ENCODE results near the gene KCNJ12.
"Not testable (repeated sequence)": the region's sequence is repeated elsewhere in the genome, so short reads cannot be mapped to it uniquely, and the experiment has no call there.

Gene KCNJ12

DNA sequence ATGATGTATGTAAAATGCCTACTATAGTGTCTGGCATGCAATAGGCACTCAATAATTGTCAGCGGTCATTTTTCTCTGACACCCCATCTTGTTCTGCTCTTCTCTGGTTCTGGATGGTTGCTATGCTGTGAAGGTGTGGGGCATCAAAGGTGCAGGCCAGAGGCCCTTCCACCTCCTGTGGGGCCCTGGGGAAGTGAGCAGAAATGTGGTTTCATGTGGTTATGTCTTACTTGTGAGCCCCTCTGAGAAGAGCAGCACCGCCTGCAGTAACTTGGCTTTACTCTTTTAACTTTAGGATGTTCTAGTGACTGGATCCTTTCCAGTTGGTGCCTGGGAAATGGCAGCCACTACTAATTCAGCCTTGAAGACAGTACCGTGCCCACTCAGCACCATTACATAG lies 32.1 kb downstream of the KCNJ12 start:
- not testable (repeated sequence) for DNase-seq (ENCODE audit: low read depth in 2 of 2)

GRCh38 chr17:21408766-21409300 lies 32.7 kb downstream of the KCNJ12 start:
- DNase-seq (ENCODE audit: low read depth in 2 of 2) = not testable (repeated sequence)

- DNase-seq (ENCODE audit: low read depth in 2 of 2) = not testable (repeated sequence)
Observed at GRCh38 chr17:21409388-21409787, 33.2 kb downstream of the KCNJ12 start.

DNA sequence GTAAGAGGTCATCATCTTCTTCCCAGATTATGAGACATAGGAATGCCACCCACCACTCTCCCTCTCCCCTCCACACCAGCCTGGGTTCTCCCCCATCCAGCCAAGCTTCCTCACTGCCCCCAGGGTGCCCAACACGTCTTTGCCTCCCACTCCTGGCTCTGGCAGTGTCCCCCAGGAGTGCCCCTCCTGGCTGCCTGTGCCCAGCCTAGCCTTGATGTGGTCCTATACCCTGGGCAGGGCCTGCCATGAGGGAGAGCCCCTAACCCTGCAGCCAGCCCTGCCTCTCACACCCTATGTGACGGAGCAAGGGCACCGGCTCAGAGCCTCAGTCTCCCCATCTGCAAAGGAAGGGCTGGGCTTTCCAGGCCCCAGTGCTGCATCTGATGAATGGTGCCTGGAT lies 33.8 kb downstream of the KCNJ12 start:
- DNase-seq (ENCODE audit: low read depth in 2 of 2) = not testable (repeated sequence)

DNA sequence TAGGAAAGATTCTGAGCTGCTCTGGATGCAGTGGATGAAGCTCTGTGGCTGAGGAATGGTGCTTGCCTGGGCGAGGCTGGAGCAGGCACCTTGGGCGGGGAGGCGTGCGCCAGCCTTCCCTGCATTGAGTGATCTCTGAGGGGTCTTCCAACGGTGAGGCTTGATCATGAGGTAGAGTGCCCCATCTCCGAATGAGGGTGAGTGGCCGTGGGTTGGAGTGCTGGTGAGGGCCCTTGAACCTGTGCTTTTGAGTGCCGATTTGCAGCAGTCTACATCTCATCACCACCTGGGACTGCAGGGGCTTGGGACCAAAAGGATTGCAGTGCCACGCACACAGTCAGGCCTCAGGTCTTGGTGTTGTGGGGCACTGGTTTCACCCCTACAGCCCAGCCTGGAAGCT lies 34.2 kb downstream of the KCNJ12 start:
- DNase-seq (ENCODE audit: low read depth in 2 of 2) = not testable (repeated sequence)

- not testable (repeated sequence) for DNase-seq (ENCODE audit: low read depth in 2 of 2)
Observed at GRCh38 chr17:21410906-21411678, 34.9 kb downstream of the KCNJ12 start.

- not testable (repeated sequence) for DNase-seq (ENCODE audit: low read depth in 2 of 2)
Observed at GRCh38 chr17:21411679-21412205, 35.6 kb downstream of the KCNJ12 start.

GRCh38 chr17:21412207-21412681 lies 36.1 kb downstream of the KCNJ12 start:
- DNase-seq (ENCODE audit: low read depth in 2 of 2) = not testable (repeated sequence)

GRCh38 chr17:21413570-21414279 lies 37.6 kb downstream of the KCNJ12 start:
- not testable (repeated sequence) for DNase-seq (ENCODE audit: low read depth in 2 of 2)

DNA sequence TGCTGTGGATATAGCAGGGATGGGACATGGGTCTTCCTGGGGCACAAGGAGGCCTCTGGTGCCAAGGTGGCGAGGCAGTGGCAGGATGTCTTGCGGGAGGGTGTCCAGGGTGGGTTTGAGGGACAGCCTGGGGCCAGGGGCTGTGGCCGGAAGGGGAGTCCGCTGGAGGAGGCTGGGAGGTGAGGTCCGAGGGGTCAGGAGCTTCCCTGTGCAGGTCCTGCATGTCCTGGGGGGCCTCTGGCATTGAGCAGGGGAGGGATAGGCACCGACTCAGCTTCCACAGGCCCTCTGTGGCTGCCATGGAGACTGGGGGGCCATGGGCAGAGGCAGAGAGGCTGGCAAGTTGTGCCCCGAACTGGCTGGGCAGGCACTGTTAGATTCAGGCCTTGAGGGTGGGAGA lies 38.5 kb downstream of the KCNJ12 start:
- DNase-seq (ENCODE audit: low read depth in 2 of 2) = not testable (repeated sequence)

GRCh38 chr17:21415166-21415990 lies 39.2 kb downstream of the KCNJ12 start:
- not testable (repeated sequence) for DNase-seq (ENCODE audit: low read depth in 2 of 2)

DNA sequence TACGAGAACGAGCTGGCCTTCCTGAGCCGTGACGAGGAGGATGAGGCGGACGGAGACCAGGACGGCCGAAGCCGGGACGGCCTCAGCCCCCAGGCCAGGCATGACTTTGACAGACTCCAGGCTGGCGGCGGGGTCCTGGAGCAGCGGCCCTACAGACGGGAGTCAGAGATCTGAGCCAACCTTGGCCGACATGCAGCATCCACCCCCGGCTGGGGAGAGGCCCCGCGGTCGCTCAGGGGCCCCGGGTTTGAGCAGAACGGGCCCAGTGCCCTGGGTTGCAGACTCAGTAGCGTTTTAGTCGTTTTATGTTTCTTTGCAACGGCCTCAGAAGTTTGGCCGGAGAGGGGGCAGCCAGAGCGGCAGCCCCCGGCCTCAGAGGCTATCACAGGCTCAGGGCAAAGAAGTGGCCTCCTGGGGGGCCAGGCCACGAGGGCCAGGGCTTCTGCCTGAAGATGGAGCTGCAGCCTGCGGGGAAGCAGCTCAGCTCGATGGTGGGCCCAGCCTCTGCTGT lies 40.4 kb downstream of the KCNJ12 start:
- not testable (repeated sequence) for DNase-seq (ENCODE audit: low read depth in 2 of 2)

DNA sequence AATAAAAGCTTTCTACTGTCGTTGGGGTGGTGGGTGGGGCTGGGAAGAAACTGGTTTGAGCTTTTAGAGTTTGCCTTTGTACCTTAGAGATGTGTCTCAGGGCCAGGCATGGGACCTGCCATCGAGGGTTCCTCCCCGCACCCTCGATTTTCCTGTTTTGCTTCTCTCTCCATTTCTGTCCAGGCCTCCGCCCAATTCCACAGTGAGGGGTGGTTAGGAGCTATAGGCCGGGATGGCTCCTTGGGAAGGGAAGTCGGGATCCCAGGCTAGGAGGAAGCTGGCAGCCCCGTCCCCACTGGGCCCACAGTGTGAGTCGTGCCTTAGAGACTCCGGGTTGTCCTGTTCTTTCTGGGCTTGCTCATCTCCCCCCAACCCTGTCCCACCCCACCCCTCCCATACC lies 41.2 kb downstream of the KCNJ12 start:
- DNase-seq (ENCODE audit: low read depth in 2 of 2) = not testable (repeated sequence)

DNA sequence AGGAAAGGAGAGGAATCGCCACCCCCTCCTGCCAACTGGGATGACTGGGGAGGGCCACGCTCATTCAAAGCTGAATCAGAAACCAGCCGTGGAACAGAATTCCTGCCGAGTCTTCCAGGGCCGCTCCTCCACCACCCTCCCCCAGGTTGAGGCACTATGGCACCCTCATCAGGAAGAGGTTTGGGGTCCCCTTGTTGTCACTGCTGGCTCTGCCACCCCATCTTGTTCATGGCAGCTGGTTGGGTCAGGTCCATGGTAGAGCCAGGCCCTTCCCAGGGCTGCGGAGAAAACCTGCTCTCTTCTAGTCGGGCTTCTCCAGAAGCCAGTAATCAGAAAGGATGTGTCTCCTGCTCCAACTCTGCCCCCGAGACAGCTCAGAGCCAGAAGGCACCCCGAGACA lies 41.8 kb downstream of the KCNJ12 start:
- no peak for DNase-seq (ENCODE audit: low read depth in 2 of 2)

DNA sequence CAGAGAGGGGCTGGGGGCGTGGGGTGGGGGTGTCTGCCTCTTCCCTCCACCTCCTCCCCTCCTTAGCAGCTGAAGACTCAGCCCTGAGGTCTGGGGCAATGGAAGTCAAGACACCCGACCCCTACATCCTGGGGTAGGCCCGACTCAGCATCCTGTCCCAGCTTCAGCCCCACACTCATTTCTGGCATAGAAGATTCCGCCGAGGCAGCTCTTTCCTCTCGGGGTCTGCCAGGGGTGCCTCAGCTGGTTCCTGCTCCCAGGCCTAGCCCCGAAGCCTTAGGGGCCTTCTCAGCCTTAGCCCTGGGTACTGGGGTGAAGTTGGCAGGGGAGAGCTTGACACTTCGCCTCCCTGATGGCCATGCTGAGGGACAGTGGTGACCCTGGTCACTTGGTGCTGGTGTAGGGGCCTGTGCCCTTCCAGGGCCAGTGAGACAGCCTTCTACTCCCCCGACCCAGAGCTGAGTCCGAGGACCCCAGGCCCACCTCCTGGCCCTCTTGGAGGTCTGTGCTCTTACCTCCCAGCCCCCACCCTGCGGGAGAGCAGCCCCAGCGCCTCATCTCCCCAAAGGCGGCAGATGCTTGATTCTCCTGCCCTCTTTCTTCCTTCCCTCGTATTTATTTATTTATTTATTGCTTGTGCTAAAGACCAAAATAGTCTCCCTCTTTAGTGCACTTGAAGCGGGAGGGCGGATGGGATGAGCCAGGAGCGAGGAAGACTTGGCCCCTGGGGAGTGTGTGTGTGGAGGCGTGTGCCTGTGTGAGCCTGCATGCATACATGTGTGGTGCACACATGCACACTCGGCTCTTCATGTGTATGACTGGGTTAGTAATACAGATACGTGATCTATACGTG lies 42.5 kb downstream of the KCNJ12 start:
- no peak for DNase-seq (ENCODE audit: low read depth in 2 of 2)

- DNase-seq (ENCODE audit: low read depth in 2 of 2) = no peak
Observed at GRCh38 chr17:21419299-21420239, 43.4 kb downstream of the KCNJ12 start.

DNA sequence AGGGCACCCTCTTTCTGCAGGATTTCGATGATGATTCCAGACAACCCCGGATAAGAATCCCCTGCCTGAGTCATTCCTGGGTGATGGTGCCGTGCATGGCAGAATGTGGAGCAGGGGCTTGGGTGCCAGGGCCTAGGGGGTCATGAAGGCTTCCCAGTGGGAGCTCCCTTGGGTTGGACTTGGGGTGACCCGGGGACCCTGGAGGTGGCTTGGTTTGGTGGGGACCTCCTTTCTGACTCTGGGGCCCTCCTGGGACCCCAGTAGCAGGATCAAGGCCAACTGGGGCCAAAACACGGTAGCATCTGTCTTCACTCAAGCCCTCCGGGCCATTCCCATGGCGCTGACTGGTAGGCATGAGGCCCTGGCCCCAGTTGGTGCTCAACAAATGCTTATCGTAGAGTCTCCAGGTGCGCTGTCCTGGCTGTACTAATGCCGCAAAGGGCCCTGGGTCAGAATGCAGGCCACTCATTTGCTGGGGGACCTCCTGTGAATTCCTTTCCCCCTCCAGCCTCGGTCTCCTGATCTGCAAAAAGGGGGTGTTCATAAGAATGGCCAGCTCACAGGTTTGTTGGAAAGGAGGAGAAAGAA lies 44.4 kb downstream of the KCNJ12 start:
- not testable (repeated sequence) for DNase-seq (ENCODE audit: low read depth in 2 of 2)

DNA sequence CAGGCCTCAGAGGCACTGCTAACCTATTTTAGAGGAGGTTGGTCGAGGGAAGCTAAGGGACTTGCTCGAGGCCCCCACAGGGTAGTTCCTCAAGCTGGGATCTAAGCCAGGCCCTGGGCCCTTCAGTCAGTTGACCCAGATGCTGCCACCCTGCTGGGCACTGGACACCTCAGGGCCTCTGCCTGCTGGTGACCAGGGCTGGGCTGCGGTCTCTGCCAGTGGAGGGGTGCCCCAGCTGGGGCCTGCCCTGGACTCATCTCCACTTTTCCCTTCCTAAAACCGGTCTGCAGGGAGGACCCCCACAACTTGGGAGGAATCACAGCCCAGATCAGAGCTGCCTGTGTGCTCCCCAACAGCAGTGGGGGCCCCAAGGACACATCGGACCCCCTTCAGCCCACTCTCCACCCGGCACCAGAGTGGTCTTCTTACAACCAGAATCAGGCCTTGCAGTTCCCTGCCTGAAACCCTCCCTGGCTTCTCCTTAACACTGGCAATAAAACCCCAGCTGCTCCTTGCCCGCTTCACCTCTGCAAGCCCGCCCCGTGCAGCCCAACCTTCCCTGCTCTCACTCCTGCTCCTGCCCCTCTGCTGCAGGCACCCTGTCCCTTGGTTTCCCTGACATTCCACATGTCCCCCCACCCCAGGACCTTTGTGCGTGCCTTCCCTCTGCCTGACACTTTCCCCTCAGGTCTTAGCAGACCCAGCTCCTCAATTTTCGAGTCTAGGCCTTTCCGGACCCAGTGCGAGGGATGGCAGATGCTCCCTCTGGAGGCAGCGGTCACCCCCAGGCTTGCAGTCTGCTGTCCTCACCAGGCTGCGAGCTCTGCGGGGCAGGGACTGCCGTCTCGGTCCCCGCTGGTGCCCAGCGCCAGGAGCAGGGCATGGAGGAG lies 45.5 kb downstream of the KCNJ12 start:
- DNase-seq (ENCODE audit: low read depth in 2 of 2) = not testable (repeated sequence)
